ENCODE measurements around the gene PKHD1. TPM values are rescaled to one million over a fixed set of nuclear protein-coding genes. Genes with fewer than 3 reads are reported as not detected.

PKHD1 gene
- total RNA-seq, 1 experiment from 2014 or later: 0.43 TPM

DNA sequence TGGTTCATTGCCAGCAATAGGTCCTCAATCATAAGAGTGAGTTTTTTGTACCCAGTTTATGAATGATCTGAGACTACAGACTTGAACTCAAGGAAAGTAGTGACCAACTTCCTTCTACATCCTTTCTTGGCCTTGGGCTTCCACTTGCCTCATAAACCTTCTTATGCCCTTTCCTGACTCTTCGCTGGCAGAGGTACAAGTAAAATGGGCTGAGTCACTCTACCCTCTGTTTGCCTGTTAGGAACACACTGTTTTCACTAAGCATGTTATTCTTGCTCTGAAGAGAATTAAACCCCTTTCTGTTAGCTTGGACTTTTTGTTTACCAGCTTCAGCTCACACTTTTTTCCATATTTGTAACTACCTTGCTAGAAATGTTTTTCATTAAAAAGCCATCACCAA is 74.4 kb downstream of the PKHD1 start:
- POLR2A ChIA-PET (ENCODE audit: low non-redundant PET): no interaction called here
- CTCF ChIA-PET: no interaction called here

DNA sequence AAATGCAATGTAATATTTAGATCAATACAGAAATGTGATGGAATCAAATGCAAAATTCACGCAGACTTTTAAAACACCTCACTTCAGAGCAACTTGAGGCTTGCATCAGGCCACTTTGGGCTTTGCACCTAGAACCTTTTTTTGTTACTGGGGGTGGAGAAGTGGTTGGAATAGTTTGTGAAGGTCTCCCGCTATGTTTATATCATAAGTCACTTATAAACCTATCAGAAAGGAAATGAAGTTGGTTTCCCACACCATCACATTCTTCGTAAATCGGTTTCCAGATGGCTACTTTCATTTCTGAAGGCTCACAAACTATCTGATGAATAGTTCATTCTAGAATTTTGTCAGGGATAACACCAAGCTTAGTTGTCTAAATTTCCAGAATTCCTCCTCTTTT is 74.8 kb downstream of the PKHD1 start:
- no TSS peak for BruUV-seq (replicated peaks)
- Histone ChIP-seq H3K27me3 (replicated peaks; ENCODE audit: insufficient read depth, low read depth, low read length, poor library complexity) (no peaks in the 10 kb centered on the region), H3K4me1 (ENCODE audit: insufficient read depth, low read length, poor library complexity, severe bottlenecking) (peaks cover 8% of the 10 kb centered on the region), H3K9me3 (ENCODE audit: low read depth, low read length, poor library complexity, severe bottlenecking) (no peaks in the 10 kb centered on the region), H3K36me3 (ENCODE audit: insufficient read depth, low read length, poor library complexity, severe bottlenecking) (no peaks in the 10 kb centered on the region), H3K27ac (ENCODE audit: low read depth, low read length, poor library complexity, severe bottlenecking) (no peak overlapping the region), H3K4me3 (ENCODE audit: low read depth, low read length, poor library complexity, severe bottlenecking) (no peak overlapping the region)
- TF ChIP-seq, protein P1, sequence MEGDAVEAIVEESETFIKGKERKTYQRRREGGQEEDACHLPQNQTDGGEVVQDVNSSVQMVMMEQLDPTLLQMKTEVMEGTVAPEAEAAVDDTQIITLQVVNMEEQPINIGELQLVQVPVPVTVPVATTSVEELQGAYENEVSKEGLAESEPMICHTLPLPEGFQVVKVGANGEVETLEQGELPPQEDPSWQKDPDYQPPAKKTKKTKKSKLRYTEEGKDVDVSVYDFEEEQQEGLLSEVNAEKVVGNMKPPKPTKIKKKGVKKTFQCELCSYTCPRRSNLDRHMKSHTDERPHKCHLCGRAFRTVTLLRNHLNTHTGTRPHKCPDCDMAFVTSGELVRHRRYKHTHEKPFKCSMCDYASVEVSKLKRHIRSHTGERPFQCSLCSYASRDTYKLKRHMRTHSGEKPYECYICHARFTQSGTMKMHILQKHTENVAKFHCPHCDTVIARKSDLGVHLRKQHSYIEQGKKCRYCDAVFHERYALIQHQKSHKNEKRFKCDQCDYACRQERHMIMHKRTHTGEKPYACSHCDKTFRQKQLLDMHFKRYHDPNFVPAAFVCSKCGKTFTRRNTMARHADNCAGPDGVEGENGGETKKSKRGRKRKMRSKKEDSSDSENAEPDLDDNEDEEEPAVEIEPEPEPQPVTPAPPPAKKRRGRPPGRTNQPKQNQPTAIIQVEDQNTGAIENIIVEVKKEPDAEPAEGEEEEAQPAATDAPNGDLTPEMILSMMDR (conservative IDR thresholded peaks at IDR 0.05; ENCODE audit: low read depth, low read length): no peak
- TF ChIP-seq EZH2 (IDR thresholded peaks at IDR 0.05; ENCODE audit: borderline replicate concordance, low read depth, low read length, poor library complexity, severe bottlenecking): no peak
- CTCF ChIA-PET: no interaction called here
- DNase-seq (ENCODE audit: low spot score): no peak
- POLR2A ChIA-PET (ENCODE audit: low non-redundant PET): no interaction called here
- intact Hi-C loops (cut with micrococcal nuclease; ENCODE audit: unreplicated experiment): no loop called here

More for the DNA sequence above, 74.4 kb downstream of the PKHD1 start:
- no peak overlapping the region for H3K27ac ChIP-seq (ENCODE audit: low read depth, low read length, poor library complexity, severe bottlenecking)
- H3K36me3 ChIP-seq (ENCODE audit: insufficient read depth, low read length, poor library complexity, severe bottlenecking): no peaks in the 10 kb centered on the region
- intact Hi-C loops (cut with micrococcal nuclease; ENCODE audit: unreplicated experiment): no loop called here
- no peaks in the 10 kb centered on the region for H3K27me3 ChIP-seq (replicated peaks; ENCODE audit: insufficient read depth, low read depth, low read length, poor library complexity)
- peaks cover 8% of the 10 kb centered on the region for H3K4me1 ChIP-seq (ENCODE audit: insufficient read depth, low read length, poor library complexity, severe bottlenecking)
- no peaks in the 10 kb centered on the region for H3K9me3 ChIP-seq (ENCODE audit: low read depth, low read length, poor library complexity, severe bottlenecking)
- no peak for DNase-seq (ENCODE audit: low spot score)
- TF ChIP-seq, protein P1 (conservative IDR thresholded peaks at IDR 0.05; ENCODE audit: low read depth, low read length): no peak
- no peak for TF ChIP-seq EZH2 (IDR thresholded peaks at IDR 0.05; ENCODE audit: borderline replicate concordance, low read depth, low read length, poor library complexity, severe bottlenecking)
- BruUV-seq (replicated peaks): no TSS peak
- H3K4me3 ChIP-seq (ENCODE audit: low read depth, low read length, poor library complexity, severe bottlenecking): no peak overlapping the region

- Histone ChIP-seq H3K27me3 (replicated peaks; ENCODE audit: insufficient read depth, low read depth, low read length, poor library complexity) (no peaks in the 10 kb centered on the region), H3K4me1 (ENCODE audit: insufficient read depth, low read length, poor library complexity, severe bottlenecking) (peaks cover 8% of the 10 kb centered on the region), H3K4me3 (ENCODE audit: low read depth, low read length, poor library complexity, severe bottlenecking) (no peak overlapping the region), H3K27ac (ENCODE audit: low read depth, low read length, poor library complexity, severe bottlenecking) (no peak overlapping the region), H3K36me3 (ENCODE audit: insufficient read depth, low read length, poor library complexity, severe bottlenecking) (no peaks in the 10 kb centered on the region), H3K9me3 (ENCODE audit: low read depth, low read length, poor library complexity, severe bottlenecking) (no peaks in the 10 kb centered on the region)
- ChIA-PET POLR2A (ENCODE audit: low non-redundant PET) (no interaction called here), CTCF (no interaction called here)
- no peak for DNase-seq (ENCODE audit: low spot score)
- no TSS peak for BruUV-seq (replicated peaks)
- intact Hi-C loops (cut with micrococcal nuclease; ENCODE audit: unreplicated experiment): loop anchor here (1.0 kb wide), 1 partner anchor 30 kb away; no protein-coding TSS in a partner anchor
- no peak for TF ChIP-seq EZH2 (IDR thresholded peaks at IDR 0.05; ENCODE audit: borderline replicate concordance, low read depth, low read length, poor library complexity, severe bottlenecking)
- TF ChIP-seq, protein P1 (conservative IDR thresholded peaks at IDR 0.05; ENCODE audit: low read depth, low read length): no peak
These were observed 76.6 kb downstream of the PKHD1 start for GRCh38 chr6:52010806-52011205.
